Measurements from ENCODE around the gene KCNA3. TPM values are rescaled to one million over a fixed set of nuclear protein-coding genes. Genes with fewer than 3 reads are reported as not detected.

KCNA3 gene
- total RNA-seq, 1 experiment from 2014 or later: 1.2 TPM

GRCh38 chr1:110626889-110627288, 47.9 kb downstream of the KCNA3 start:
- DNase-seq (ENCODE audit: low spot score) (no peak), ATAC-seq (no peak)
- Mint-ChIP-seq H3K36me3 (no peaks in the 10 kb centered on the region), H3K27ac (no peak overlapping the region), H3K9me3 (no peaks in the 10 kb centered on the region), H3K4me1 (no peaks in the 10 kb centered on the region), H3K4me3 (no peak overlapping the region), H3K27me3 (ENCODE audit: low read depth) (peaks cover 18% of the 10 kb centered on the region)
- CTCF ChIA-PET: interaction anchor here (1.0 kb wide), 1 partner anchor 203 kb away, joined by 3 read pairs; no protein-coding TSS in a partner anchor
- TF ChIP-seq IRF2 (CRISPR knock-in tag; IDR thresholded peaks at IDR 0.05; ENCODE audit: borderline replicate concordance, low read depth) (no peak), TEAD1 (CRISPR knock-in tag; IDR thresholded peaks at IDR 0.05) (no peak), ZNF396 (CRISPR knock-in tag; IDR thresholded peaks at IDR 0.05; ENCODE audit: borderline replicate concordance) (no peak), ZNF219 (CRISPR knock-in tag; IDR thresholded peaks at IDR 0.05; ENCODE audit: borderline replicate concordance) (no peak), FOXP1 (CRISPR knock-in tag; IDR thresholded peaks at IDR 0.05; ENCODE audit: borderline replicate concordance) (no peak), ATF1 (CRISPR knock-in tag; IDR thresholded peaks at IDR 0.05) (no peak), NFE2L1 (CRISPR knock-in tag; IDR thresholded peaks at IDR 0.05) (no peak), ATF2 (CRISPR knock-in tag; IDR thresholded peaks at IDR 0.05; ENCODE audit: borderline replicate concordance, low read depth) (no peak), KAT7 (CRISPR knock-in tag; IDR thresholded peaks at IDR 0.05; ENCODE audit: borderline replicate concordance) (no peak)
- TF ChIP-seq, protein P1, sequence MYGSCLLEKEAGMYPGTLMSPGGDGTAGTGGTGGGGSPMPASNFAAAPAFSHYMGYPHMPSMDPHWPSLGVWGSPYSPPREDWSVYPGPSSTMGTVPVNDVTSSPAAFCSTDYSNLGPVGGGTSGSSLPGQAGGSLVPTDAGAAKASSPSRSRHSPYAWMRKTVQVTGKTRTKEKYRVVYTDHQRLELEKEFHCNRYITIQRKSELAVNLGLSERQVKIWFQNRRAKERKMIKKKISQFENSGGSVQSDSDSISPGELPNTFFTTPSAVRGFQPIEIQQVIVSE (CRISPR knock-in tag; IDR thresholded peaks at IDR 0.05; ENCODE audit: borderline replicate concordance): no peak
- POLR2A ChIA-PET: no interaction called here

Other genes with a start within 250 kb of the KCNA3 start
- not detected in 3 replicates for gene PROK1, start 223.8 kb downstream of the KCNA3 start, total RNA-seq (2021)
- not detected in 3 replicates for gene KCNA10, start 155.8 kb downstream of the KCNA3 start, total RNA-seq (2021)
- 0.41 to 0.87 TPM (median 0.50 TPM) in 3 replicates for gene KCNA2, start 68.6 kb downstream of the KCNA3 start, total RNA-seq (2021)
- 1.4 to 1.8 TPM (median 1.6 TPM) in 3 replicates for gene CD53, start 198.2 kb upstream of the KCNA3 start, total RNA-seq (2021)